ENCODE measurements around the gene COPA.

GRCh38 chr1:160361199-160361598 is 18.1 kb upstream of the COPA start:
- TF ChIP-seq YY1 (IDR thresholded peaks at IDR 0.05; ENCODE audit: low read depth), result no peak
- TF ChIP-seq EP300 (IDR thresholded peaks at IDR 0.05; ENCODE audit: borderline replicate concordance in 1 of 2, low read depth in 1 of 2, low read length in 1 of 2), result no peak
- no peak for TF ChIP-seq CTCF (IDR thresholded peaks at IDR 0.05)
- no peak for TF ChIP-seq RCOR1 (IDR thresholded peaks at IDR 0.05; ENCODE audit: low read length)
- no peak for TF ChIP-seq TAF1 (IDR thresholded peaks at IDR 0.05; ENCODE audit: borderline replicate concordance, low read depth, low read length)
